Stimulated activated CD4-positive, alpha-beta T cell treated with anti-CD3 and anti-CD28 coated beads, Interleukin-1b, Interleukin-23, amount 100 ng/mL, for 1 hour (primary cell): ENCODE results near the gene ALKBH2.
A peak's percentile ranks its signal among the peaks of the same experiment; 100 is the strongest.

Experiments
- DNase-seq, 2 donors: peaks; one replicate each; pipeline ENCODE4 v3.0.0-alpha.2; 2020; ENCODE audit warnings: low read depth in 2 of 2

The ALKBH2 gene

GRCh38 chr12:109113661-109114321 lies 20.5 kb upstream of the ALKBH2 start:
- no peak for DNase-seq

DNA sequence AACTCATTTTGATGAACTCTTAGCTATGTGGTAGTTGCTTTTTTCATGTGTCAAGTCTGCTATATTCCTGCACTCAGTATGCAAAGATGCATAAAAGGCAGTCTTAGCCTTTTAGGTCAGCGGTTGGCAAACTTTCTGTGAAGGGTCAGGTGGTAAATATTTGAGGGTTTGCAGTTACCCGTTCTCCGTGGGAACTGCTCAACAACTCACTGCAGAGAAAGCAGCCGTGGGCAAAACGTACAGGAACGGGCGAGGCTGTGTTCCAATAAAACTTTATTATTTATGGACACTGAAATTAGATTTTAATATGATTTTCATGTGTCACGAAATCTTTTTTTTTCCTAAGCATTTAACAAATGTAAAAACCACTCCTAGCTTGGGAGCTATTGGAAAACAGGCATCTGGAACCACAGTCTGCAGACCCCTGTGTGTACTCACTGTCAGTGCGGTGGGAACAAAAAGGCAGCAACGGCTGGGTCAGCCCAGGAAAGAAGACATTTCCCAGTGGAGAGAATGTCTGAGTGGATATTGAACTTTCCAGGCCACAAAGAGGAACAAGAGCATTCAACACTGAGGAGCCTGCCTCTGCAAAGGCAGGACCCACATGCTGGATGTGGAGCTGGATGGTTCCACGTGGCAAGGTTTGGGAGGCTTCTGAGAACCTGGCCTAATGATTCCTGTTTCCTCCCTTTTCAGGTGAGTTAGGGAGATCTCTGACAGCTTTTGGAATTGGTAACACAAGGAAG lies 19.6 kb upstream of the ALKBH2 start:
- no peak for DNase-seq

GRCh38 chr12:109110988-109111495 lies 17.8 kb upstream of the ALKBH2 start:
- no peak for DNase-seq

DNA sequence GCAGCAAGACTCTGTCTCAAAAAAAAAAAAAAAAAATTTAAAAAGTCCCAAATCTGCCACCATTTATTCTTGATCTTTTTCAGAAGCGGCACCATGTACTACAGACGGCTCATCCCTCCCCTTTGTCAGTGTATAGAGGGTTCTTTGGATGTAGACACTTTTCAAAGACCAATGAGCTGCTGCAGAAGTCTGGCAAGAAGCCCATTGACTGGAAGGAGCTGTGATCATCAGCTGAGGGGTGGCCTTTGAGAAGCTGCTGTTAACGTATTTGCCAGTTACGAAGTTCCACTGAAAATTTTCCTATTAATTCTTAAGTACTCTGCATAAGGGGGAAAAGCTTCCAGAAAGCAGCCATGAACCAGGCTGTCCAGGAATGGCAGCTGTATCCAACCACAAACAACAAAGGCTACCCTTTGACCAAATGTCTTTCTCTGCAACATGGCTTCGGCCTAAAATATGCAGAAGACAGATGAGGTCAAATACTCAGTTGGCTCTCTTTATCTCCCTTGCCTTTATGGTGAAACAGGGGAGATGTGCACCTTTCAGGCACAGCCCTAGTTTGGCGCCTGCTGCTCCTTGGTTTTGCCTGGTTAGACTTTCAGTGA lies 16.6 kb upstream of the ALKBH2 start:
- DNase-seq: no peak

GRCh38 chr12:109105176-109105575 lies 11.9 kb upstream of the ALKBH2 start:
- DNase-seq: no peak

GRCh38 chr12:109102491-109102890 lies 9.2 kb upstream of the ALKBH2 start:
- no peak for DNase-seq

- no peak for DNase-seq
Measured at GRCh38 chr12:109100741-109101140, 7.5 kb upstream of the ALKBH2 start.

- DNase-seq: no peak
Measured at GRCh38 chr12:109099431-109100020, 6.3 kb upstream of the ALKBH2 start.

- DNase-seq: no peak
Measured at GRCh38 chr12:109098651-109099050, 5.4 kb upstream of the ALKBH2 start.

GRCh38 chr12:109098183-109098604 lies 4.9 kb upstream of the ALKBH2 start:
- no peak for DNase-seq

- peak; percentile 92 to 96 for DNase-seq
Measured at GRCh38 chr12:109097435-109098182, 4.3 kb upstream of the ALKBH2 start, which contains the start of gene UNG. UNG (plus strand) TSS chr12:109097597; CDS start chr12:109097680, 83 bp downstream.

- no peak for DNase-seq
Measured at GRCh38 chr12:109097140-109097434, 3.8 kb upstream of the ALKBH2 start.

DNA sequence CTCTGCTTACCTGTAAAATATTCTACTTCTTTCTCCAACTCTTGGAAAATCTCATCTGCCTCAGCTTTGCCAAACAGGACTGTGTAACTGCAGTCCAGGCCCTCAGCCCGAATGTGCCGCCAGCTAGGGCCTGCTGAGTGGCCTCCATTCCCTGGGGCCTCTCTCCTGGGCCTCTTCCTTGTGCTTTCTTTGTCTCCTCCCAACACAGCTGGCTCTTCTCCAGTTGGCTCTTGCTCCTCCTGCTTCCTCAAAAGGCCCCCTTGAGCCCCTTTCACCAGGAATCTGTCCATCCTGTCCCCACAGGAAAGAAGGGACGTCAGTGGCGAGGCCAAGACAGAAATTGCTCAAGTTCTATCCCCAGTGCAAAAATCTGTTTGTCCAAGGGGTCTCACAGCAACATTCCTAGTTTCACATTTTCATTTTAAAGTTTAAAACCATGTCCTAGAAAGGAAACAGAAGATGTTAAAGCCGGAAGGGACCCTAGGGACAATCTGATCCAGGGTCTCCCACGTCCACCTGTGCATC lies 713 bp downstream of the ALKBH2 start:
- no peak for DNase-seq

GRCh38 chr12:109089683-109090082 lies 3.6 kb downstream of the ALKBH2 start:
- DNase-seq: no peak

- no peak for DNase-seq
Measured at GRCh38 chr12:109088818-109089217, 4.5 kb downstream of the ALKBH2 start.

GRCh38 chr12:109087250-109087649 lies 6.0 kb downstream of the ALKBH2 start:
- DNase-seq: no peak

DNA sequence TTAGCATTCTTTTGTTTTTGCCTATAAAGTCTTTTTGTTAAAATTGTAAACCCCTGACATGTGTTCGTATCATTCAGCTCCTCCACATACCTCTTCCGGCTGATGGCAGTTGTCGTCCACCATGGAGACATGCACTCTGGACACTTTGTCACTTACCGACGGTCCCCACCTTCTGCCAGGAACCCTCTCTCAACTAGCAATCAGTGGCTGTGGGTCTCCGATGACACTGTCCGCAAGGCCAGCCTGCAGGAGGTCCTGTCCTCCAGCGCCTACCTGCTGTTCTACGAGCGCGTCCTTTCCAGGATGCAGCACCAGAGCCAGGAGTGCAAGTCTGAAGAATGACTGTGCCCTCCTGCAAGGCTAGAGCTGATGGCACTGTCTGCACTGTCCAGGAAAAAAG lies 7.7 kb downstream of the ALKBH2 start:
- DNase-seq: no peak

- no peak for DNase-seq
Measured at GRCh38 chr12:109084425-109084824, 8.8 kb downstream of the ALKBH2 start.

GRCh38 chr12:109082751-109083150 lies 10.5 kb downstream of the ALKBH2 start:
- no peak for DNase-seq

DNA sequence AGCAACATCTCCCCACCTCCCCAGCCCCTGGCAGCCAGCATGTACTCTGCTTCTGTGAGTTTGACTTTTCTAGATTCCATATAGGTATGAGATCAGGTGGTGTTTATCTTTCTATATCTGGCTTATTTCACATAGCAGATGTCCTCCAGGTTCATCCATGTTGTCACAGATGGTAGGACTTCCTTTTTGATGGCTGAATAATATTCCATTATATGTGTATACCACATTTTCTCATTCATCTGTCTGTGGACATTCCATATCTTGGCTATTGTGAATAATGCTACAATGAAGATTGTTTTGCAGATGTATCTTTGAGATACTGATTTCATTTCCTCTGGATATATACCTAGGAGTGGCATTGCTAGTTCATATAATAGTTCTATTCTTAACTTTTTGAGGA lies 18.4 kb downstream of the ALKBH2 start:
- DNase-seq: no peak
